Thoracic aorta (tissue), 2 donors: Measurements from ENCODE around the gene LAMB3. TPM values are rescaled to one million over a fixed set of nuclear protein-coding genes. Genes with fewer than 3 reads are reported as not detected.

ENCODE experiments used
- ATAC-seq: fragments of 150-250 bp; one replicate; pipeline ENCODE4 v1.8.0; 2017; ENCODE audit warnings: low read depth; ENCODE audit not compliant: insufficient number of reproducible peaks, low FRiP score
- DNase-seq: peaks from one replicate; pipeline ENCODE4 v3.0.0-alpha.2; 2020; ENCODE audit warnings: low spot score
- H3K27ac ChIP-seq, 2 donors: fragments of 200-600 bp; sonication (generic); 1 replicate in 1 of 2; 2 replicates in 1 of 2; pipeline ENCODE4 v1.5.1; 2016; ENCODE audit warnings: mild to moderate bottlenecking in 2 of 2, moderate library complexity in 2 of 2
- H3K27me3 ChIP-seq: fragments of 200-600 bp; sonication (generic); replicated peaks from 2 replicates; pipeline ENCODE4 v1.6.0; 2016; ENCODE audit warnings: mild to moderate bottlenecking; ENCODE audit not compliant: insufficient read depth
- H3K36me3 ChIP-seq: fragments of 200-600 bp; sonication (generic); one replicate; pipeline ENCODE4 v1.5.1; 2016
- H3K4me1 ChIP-seq, 2 donors: fragments of 200-600 bp; sonication (generic); 1 replicate in 1 of 2; 2 replicates in 1 of 2; pipeline versions ENCODE4 v1.5.1 to v1.6.0; 2016; ENCODE audit warnings: low read depth in 2 of 2, mild to moderate bottlenecking in 1 of 2; ENCODE audit not compliant: control insufficient read depth in 1 of 2
- H3K4me3 ChIP-seq: fragments of 200-600 bp; sonication (generic); 2 replicates; pipeline ENCODE4 v1.5.1; 2016; ENCODE audit warnings: mild to moderate bottlenecking
- H3K9me3 ChIP-seq: fragments of 200-600 bp; sonication (generic); 2 replicates; pipeline ENCODE4 v1.5.1; 2016
- CTCF ChIP-seq: fragments of 200-600 bp; sonication (generic); IDR thresholded peaks from one replicate; pipeline ENCODE4 v1.5.1; 2019; ENCODE audit warnings: antibody characterized with exemption
- total RNA-seq, 2 donors: library from RNA; depleted of rRNA; stranded (reverse); fragments of >200 nt; gene quantifications; one replicate each; pipeline versions ENCODE4 v1.1.0 to v1.2.3, GENCODE V29; 2016

Gene LAMB3
- total RNA-seq, 2 donors from 2014 or later = 3.4 to 5.1 TPM

GRCh38 chr1:209600541-209600940 lies 51.7 kb downstream of the LAMB3 start:
- no peaks in the 10 kb centered on the region for H3K4me1 ChIP-seq
- no peak overlapping the region for H3K4me3 ChIP-seq
- DNase-seq = no peak
- H3K36me3 ChIP-seq = no peaks in the 10 kb centered on the region
- H3K27ac ChIP-seq = no peak overlapping the region
- no peaks in the 10 kb centered on the region for H3K27me3 ChIP-seq
- ATAC-seq = no peak
- TF ChIP-seq CTCF = no peak
- no peaks in the 10 kb centered on the region for H3K9me3 ChIP-seq

GRCh38 chr1:209598227-209598626 lies 54.0 kb downstream of the LAMB3 start:
- ATAC-seq (no peak), DNase-seq (no peak)
- Histone ChIP-seq H3K4me1 (no peaks in the 10 kb centered on the region), H3K27ac (no peak overlapping the region), H3K4me3 (no peak overlapping the region), H3K36me3 (no peaks in the 10 kb centered on the region), H3K27me3 (no peaks in the 10 kb centered on the region), H3K9me3 (no peaks in the 10 kb centered on the region)
- no peak for TF ChIP-seq CTCF

- H3K27me3 ChIP-seq = no peaks in the 10 kb centered on the region
- H3K4me3 ChIP-seq = no peak overlapping the region
- no peak overlapping the region for H3K27ac ChIP-seq
- ATAC-seq (no peak), DNase-seq (no peak)
- H3K9me3 ChIP-seq = no peaks in the 10 kb centered on the region
- no peaks in the 10 kb centered on the region for H3K36me3 ChIP-seq
- H3K4me1 ChIP-seq = no peaks in the 10 kb centered on the region
- TF ChIP-seq CTCF = no peak
These were observed 54.7 kb downstream of the LAMB3 start for GRCh38 chr1:209597499-209597898.

- no peaks in the 10 kb centered on the region for H3K27me3 ChIP-seq
- TF ChIP-seq CTCF = no peak
- H3K4me1 ChIP-seq = no peaks in the 10 kb centered on the region
- no peak for DNase-seq
- no peak overlapping the region for H3K4me3 ChIP-seq
- ATAC-seq = no peak
- no peaks in the 10 kb centered on the region for H3K36me3 ChIP-seq
- H3K9me3 ChIP-seq = no peaks in the 10 kb centered on the region
- no peak overlapping the region for H3K27ac ChIP-seq
These were observed 56.5 kb downstream of the LAMB3 start for GRCh38 chr1:209595599-209596285.

- Histone ChIP-seq H3K4me3 (no peak overlapping the region), H3K27ac (no peak overlapping the region), H3K4me1 (no peaks in the 10 kb centered on the region), H3K9me3 (no peaks in the 10 kb centered on the region), H3K36me3 (no peaks in the 10 kb centered on the region), H3K27me3 (no peaks in the 10 kb centered on the region)
- no peak for TF ChIP-seq CTCF
- DNase-seq (no peak), ATAC-seq (no peak)
These were observed 57.2 kb downstream of the LAMB3 start for GRCh38 chr1:209595028-209595427.
